Panc1 (cell line): Measurements from ENCODE around the gene ERP29. TPM values are rescaled to one million over a fixed set of nuclear protein-coding genes. Genes with fewer than 3 reads are reported as not detected.
"Not testable (repeated sequence)": the region's sequence is repeated elsewhere in the genome, so short reads cannot be mapped to it uniquely, and the experiment has no call there.

ENCODE experiments used
- ATAC-seq: fragments of 200-7000 bp; cut with Tn5 transposase; 2 replicates; pipeline ENCODE4 v1.9.1; 2020; ENCODE audit warnings: mild to moderate bottlenecking, moderate library complexity
- BruUV-seq: library from RNA; stranded (reverse); fragments of 400-500 nt; replicated peaks from 2 replicates; lab custom pipeline; 2021; lab: Mats Ljungman, UMichigan
- CTCF ChIA-PET: fragments of 300-600 bp; sonication (Branson Sonifier 250); formaldehyde crosslinking; loops from one replicate; lab custom pipeline; 2022; ENCODE audit warnings: antibody characterized with exemption; lab: Charles Lee
- POLR2A ChIA-PET: fragments of 300-600 bp; sonication (Branson Sonifier 250); formaldehyde crosslinking; loops from one replicate; lab custom pipeline; 2022; ENCODE audit warnings: antibody characterized with exemption; lab: Charles Lee
- DNase-seq: peaks from one replicate; pipeline ENCODE4 v3.0.0-alpha.2; 2010; ENCODE audit warnings: low read depth, low spot score
- H3K27ac ChIP-seq: 2 replicates; pipeline ENCODE4 v1.5.1; 2011; ENCODE audit warnings: mild to moderate bottlenecking, low read length, inconsistent platforms
- H3K27me3 ChIP-seq: fragments of 200-500 bp; sonication (Bioruptor generic); 2 replicates; pipeline ENCODE4 v1.6.0; 2014; ENCODE audit warnings: low read length, inconsistent platforms; ENCODE audit not compliant: control insufficient read depth, insufficient read depth
- H3K36me3 ChIP-seq: fragments of 200-500 bp; sonication (Bioruptor generic); 2 replicates; pipeline ENCODE4 v1.5.1; 2014; ENCODE audit warnings: inconsistent platforms, mild to moderate bottlenecking, low read length, moderate library complexity; ENCODE audit not compliant: control insufficient read depth, insufficient read depth
- H3K4me1 ChIP-seq: 2 replicates; pipeline ENCODE4 v1.5.1; 2011; ENCODE audit warnings: inconsistent platforms, mild to moderate bottlenecking, low read length, moderate library complexity; ENCODE audit not compliant: control insufficient read depth, insufficient read depth
- H3K4me3 ChIP-seq, 2 experiments: 2 replicates each; pipeline ENCODE4 v1.5.1; 2011 to 2012; ENCODE audit warnings: low read depth in 2 of 2, low read length in 2 of 2, mild to moderate bottlenecking in 2 of 2, inconsistent platforms in 1 of 2, moderate library complexity in 1 of 2
- H3K9me3 ChIP-seq: fragments of 200-500 bp; sonication (Bioruptor generic); 2 replicates; pipeline ENCODE4 v1.5.1; 2014; ENCODE audit warnings: low read depth, mild to moderate bottlenecking, inconsistent platforms, low read length, moderate library complexity; ENCODE audit not compliant: control insufficient read depth, insufficient read depth
- POLR2AphosphoS5 ChIP-seq: IDR thresholded peaks from 2 replicates; pipeline ENCODE4 v1.6.1; 2012; ENCODE audit warnings: mild to moderate bottlenecking, low read depth, low read length, moderate library complexity
- SIN3A ChIP-seq: IDR thresholded peaks from 2 replicates; pipeline ENCODE4 v1.6.1; 2012; ENCODE audit warnings: low read depth, mild to moderate bottlenecking, low read length, moderate library complexity, borderline replicate concordance; ENCODE audit not compliant: insufficient read depth
- TCF7L2 ChIP-seq: IDR thresholded peaks from 2 replicates; pipeline ENCODE4 v1.6.1; 2011; ENCODE audit warnings: mild to moderate bottlenecking, low read depth, low read length, inconsistent platforms
- in situ Hi-C: cut with HindIII; loops from 2 replicates; pipeline ENCODE4 v1.10.0; 2016; ENCODE audit warnings: low sequenced_read_pairs, low pct_unique_long_range_greater_than_20kb
- intact Hi-C: fragments of 100-400 bp; cut with micrococcal nuclease; formaldehyde crosslinking; loops from one replicate; pipeline ENCODE4 v1.10.0; 2022; ENCODE audit not compliant: unreplicated experiment
- total RNA-seq: library from RNA; stranded (reverse); gene quantifications from one replicate; pipeline ENCODE4 v1.2.1, GENCODE V29; 2021; ENCODE audit not compliant: unreplicated experiment
- TF ChIP-seq, protein P1 (sequence below): fragments of 450-650 bp; IDR thresholded peaks from 2 replicates; pipeline ENCODE4 v1.5.1; 2017; ENCODE audit warnings: mild to moderate bottlenecking
- TF ChIP-seq, protein P2 (sequence below), 2 experiments: IDR thresholded peaks; 2 replicates each; pipeline ENCODE4 v1.6.1; 2011 to 2012; ENCODE audit warnings: low read depth in 2 of 2, control low read depth in 1 of 2, low read length in 1 of 2, mild to moderate bottlenecking in 1 of 2, moderate library complexity in 1 of 2; ENCODE audit not compliant: insufficient read depth in 1 of 2

ERP29 gene
- total RNA-seq, 1 experiment from 2014 or later, result 69.7 TPM

- POLR2A ChIA-PET, result no interaction called here
- no TSS peak for BruUV-seq
- no peaks in the 10 kb centered on the region for H3K9me3 ChIP-seq
- ATAC-seq (no peak), DNase-seq (no peak)
- H3K4me1 ChIP-seq, result no peaks in the 10 kb centered on the region
- no peak overlapping the region for H3K4me3 ChIP-seq
- CTCF ChIA-PET, result no interaction called here
- in situ Hi-C loops (no loop called here), intact Hi-C loops (no loop called here)
- H3K36me3 ChIP-seq, result no peaks in the 10 kb centered on the region
- no peaks in the 10 kb centered on the region for H3K27me3 ChIP-seq
- no peak overlapping the region for H3K27ac ChIP-seq
- TF ChIP-seq, protein P1, sequence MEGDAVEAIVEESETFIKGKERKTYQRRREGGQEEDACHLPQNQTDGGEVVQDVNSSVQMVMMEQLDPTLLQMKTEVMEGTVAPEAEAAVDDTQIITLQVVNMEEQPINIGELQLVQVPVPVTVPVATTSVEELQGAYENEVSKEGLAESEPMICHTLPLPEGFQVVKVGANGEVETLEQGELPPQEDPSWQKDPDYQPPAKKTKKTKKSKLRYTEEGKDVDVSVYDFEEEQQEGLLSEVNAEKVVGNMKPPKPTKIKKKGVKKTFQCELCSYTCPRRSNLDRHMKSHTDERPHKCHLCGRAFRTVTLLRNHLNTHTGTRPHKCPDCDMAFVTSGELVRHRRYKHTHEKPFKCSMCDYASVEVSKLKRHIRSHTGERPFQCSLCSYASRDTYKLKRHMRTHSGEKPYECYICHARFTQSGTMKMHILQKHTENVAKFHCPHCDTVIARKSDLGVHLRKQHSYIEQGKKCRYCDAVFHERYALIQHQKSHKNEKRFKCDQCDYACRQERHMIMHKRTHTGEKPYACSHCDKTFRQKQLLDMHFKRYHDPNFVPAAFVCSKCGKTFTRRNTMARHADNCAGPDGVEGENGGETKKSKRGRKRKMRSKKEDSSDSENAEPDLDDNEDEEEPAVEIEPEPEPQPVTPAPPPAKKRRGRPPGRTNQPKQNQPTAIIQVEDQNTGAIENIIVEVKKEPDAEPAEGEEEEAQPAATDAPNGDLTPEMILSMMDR, result no peak
- no peak for TF ChIP-seq SIN3A
- TF ChIP-seq POLR2AphosphoS5, result no peak
- TF ChIP-seq, protein P2, sequence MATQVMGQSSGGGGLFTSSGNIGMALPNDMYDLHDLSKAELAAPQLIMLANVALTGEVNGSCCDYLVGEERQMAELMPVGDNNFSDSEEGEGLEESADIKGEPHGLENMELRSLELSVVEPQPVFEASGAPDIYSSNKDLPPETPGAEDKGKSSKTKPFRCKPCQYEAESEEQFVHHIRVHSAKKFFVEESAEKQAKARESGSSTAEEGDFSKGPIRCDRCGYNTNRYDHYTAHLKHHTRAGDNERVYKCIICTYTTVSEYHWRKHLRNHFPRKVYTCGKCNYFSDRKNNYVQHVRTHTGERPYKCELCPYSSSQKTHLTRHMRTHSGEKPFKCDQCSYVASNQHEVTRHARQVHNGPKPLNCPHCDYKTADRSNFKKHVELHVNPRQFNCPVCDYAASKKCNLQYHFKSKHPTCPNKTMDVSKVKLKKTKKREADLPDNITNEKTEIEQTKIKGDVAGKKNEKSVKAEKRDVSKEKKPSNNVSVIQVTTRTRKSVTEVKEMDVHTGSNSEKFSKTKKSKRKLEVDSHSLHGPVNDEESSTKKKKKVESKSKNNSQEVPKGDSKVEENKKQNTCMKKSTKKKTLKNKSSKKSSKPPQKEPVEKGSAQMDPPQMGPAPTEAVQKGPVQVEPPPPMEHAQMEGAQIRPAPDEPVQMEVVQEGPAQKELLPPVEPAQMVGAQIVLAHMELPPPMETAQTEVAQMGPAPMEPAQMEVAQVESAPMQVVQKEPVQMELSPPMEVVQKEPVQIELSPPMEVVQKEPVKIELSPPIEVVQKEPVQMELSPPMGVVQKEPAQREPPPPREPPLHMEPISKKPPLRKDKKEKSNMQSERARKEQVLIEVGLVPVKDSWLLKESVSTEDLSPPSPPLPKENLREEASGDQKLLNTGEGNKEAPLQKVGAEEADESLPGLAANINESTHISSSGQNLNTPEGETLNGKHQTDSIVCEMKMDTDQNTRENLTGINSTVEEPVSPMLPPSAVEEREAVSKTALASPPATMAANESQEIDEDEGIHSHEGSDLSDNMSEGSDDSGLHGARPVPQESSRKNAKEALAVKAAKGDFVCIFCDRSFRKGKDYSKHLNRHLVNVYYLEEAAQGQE (IDR thresholded peaks at IDR 0.05; ENCODE audit: insufficient read depth in 1 of 2, low read depth in 2 of 2, low read length in 1 of 2), result no peak
- TF ChIP-seq TCF7L2, result no peak
Observed at GRCh38 chr12:111997300-111997699, 15.9 kb upstream of the ERP29 start.

DNA sequence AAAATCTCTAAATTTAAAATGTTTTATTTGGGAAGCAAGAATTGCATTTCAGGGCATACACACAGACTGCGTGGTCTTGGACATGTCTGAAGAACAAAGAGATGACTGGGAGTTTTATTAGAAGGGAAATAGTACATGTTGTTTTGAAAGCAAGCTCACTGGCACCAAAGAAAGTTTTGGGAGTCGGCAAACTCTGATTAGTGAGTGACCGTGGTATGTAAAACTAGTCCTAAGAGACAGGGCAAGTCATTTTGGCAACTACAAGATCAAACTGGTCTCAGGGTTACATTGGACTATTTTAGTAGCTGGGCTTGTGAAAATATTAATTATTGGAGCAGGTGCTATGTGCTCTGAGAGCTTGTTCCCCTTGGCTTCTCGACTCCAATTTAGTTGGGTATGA is 15.2 kb upstream of the ERP29 start:
- TF ChIP-seq POLR2AphosphoS5, result no peak
- TF ChIP-seq, protein P2 (IDR thresholded peaks at IDR 0.05; ENCODE audit: insufficient read depth in 1 of 2, low read depth in 2 of 2, low read length in 1 of 2), result no peak
- TF ChIP-seq, protein P1, result no peak
- TF ChIP-seq TCF7L2, result no peak
- no peak for TF ChIP-seq SIN3A
- no peak for ATAC-seq
- H3K4me1 ChIP-seq, result no peaks in the 10 kb centered on the region
- no TSS peak for BruUV-seq
- intact Hi-C loops (no loop called here), in situ Hi-C loops (no loop called here)
- ChIA-PET CTCF (interaction anchor here (0.6 kb wide), 1 partner anchor 83 kb away, joined by 5 read pairs; no protein-coding TSS in a partner anchor), POLR2A (no interaction called here)
- H3K9me3 ChIP-seq, result no peaks in the 10 kb centered on the region
- H3K27me3 ChIP-seq, result no peaks in the 10 kb centered on the region
- no peak overlapping the region for H3K4me3 ChIP-seq
- H3K36me3 ChIP-seq, result no peaks in the 10 kb centered on the region
- H3K27ac ChIP-seq, result no peak overlapping the region
- no peak for DNase-seq

DNA sequence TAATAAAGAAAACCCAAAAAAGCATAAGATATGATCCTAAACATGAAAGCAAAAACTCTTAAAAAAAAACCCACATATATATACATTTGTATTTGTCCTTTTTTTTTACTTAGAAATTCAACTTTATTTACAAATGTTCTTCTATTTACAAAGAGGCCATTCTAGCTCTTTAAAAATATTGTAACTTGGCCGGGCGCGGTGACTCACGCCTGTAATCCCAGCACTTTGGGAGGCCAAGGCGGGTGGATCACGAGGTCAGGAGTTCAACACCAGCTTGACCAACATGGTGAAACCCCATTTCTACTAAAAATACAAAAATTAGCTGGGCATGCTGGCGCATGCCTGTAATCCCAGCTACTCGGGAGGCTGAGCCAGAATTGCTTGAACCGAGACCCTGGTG is 14.1 kb upstream of the ERP29 start:
- BruUV-seq, CTCF ChIA-PET, ATAC-seq, DNase-seq, H3K4me3 ChIP-seq, intact Hi-C loops, H3K9me3 ChIP-seq, in situ Hi-C loops, H3K27ac ChIP-seq, H3K27me3 ChIP-seq, H3K36me3 ChIP-seq, H3K4me1 ChIP-seq: not testable (repeated sequence)
- POLR2A ChIA-PET, result interaction anchor here (0.6 kb wide), 1 partner anchor 1181 kb away, joined by 3 read pairs; no protein-coding TSS in a partner anchor
